ENCODE measurements around the gene PPIE. TPM values are rescaled to one million over a fixed set of nuclear protein-coding genes. Genes with fewer than 3 reads are reported as not detected.

The PPIE gene
- total and polyA plus RNA-seq, 2 of the 8 experiments (the other 6 are each of a cell fraction or from before 2014, with no cell fraction given) = 38.9 to 56.1 TPM

- FAIRE-seq = no peak
- Histone ChIP-seq H3K79me1 (ENCODE audit: low read depth, low read length) (no peaks in the 10 kb centered on the region), H3K4ac (replicated peaks; ENCODE audit: insufficient read length, low read depth, low read length) (no peak overlapping the region), H2AK5ac (ENCODE audit: low read depth, low read length) (no peak overlapping the region), H4K91ac (replicated peaks; ENCODE audit: insufficient read length, low read length) (no peak overlapping the region), H4K5ac (ENCODE audit: insufficient read length, low read depth, low read length) (no peak overlapping the region), H2BK120ac (replicated peaks; ENCODE audit: low read depth, low read length) (no peak overlapping the region), H3K14ac (ENCODE audit: insufficient read length) (no peak overlapping the region), H2AFZ (ENCODE audit: low read length) (no peak overlapping the region), H3K4me2 (ENCODE audit: insufficient read depth in 1 of 2, low read depth in 2 of 2, low read length in 2 of 2) (no peak overlapping the region), H3K4me3 (ENCODE audit: extremely low read depth in 1 of 4, insufficient read depth in 2 of 4, low read depth in 3 of 4, low read length in 4 of 4) (no peak overlapping the region), H3K56ac (replicated peaks; ENCODE audit: insufficient read length, low read depth, low read length) (no peak overlapping the region), H3K18ac (ENCODE audit: extremely low read depth, low read length) (no peak overlapping the region), H3K23me2 (ENCODE audit: low read depth, low read length) (no peaks in the 10 kb centered on the region), H3K27me3 (replicated peaks in 1 of 4; ENCODE audit: control insufficient read depth in 3 of 4, extremely low read depth in 1 of 4, insufficient read depth in 3 of 4, low read length in 3 of 4) (no peaks in the 10 kb centered on the region), H4K8ac (ENCODE audit: extremely low read depth, insufficient read depth, low read length) (no peak overlapping the region), H2BK5ac (ENCODE audit: low read depth, low read length) (no peak overlapping the region), H2BK15ac (ENCODE audit: low read length) (no peak overlapping the region), H2BK20ac (ENCODE audit: low read length) (no peak overlapping the region), H2BK12ac (ENCODE audit: low read depth, low read length) (no peak overlapping the region), H3K4me1 (replicated peaks in 1 of 4; ENCODE audit: control insufficient read depth in 3 of 4, insufficient read depth in 4 of 4, low read length in 3 of 4) (peaks cover 0 to 2% (median 0%) of the 10 kb centered on the region in 4 experiments; a peak in 2 of 7 replicates), H4K20me1 (replicated peaks in 1 of 2; ENCODE audit: control insufficient read depth in 1 of 2, insufficient read depth in 2 of 2, low read length in 2 of 2) (no peaks in the 10 kb centered on the region), H3K79me2 (ENCODE audit: control insufficient read depth in 1 of 2, insufficient read depth in 2 of 2, low read length in 2 of 2) (no peaks in the 10 kb centered on the region), H3K9ac (replicated peaks in 1 of 4; ENCODE audit: extremely low read depth in 1 of 4, low read depth in 3 of 4, low read length in 3 of 4) (no peak overlapping the region), H3K36me3 (ENCODE audit: control insufficient read depth in 2 of 4, insufficient read depth in 4 of 4, low read length in 3 of 4) (no peaks in the 10 kb centered on the region), H3K9me3 (ENCODE audit: insufficient read depth in 2 of 2, low read depth in 1 of 2, low read length in 1 of 2) (peaks cover 0 to 9% of the 10 kb centered on the region in 2 experiments; a peak in 1 of 4 replicates), H3K27ac (ENCODE audit: low read depth, low read length) (no peak overlapping the region), H3K23ac (ENCODE audit: insufficient read length) (no peak overlapping the region)
- DNase-seq (ENCODE audit: low read depth in 1 of 2, low spot score in 2 of 2) = no peak
- WGBS, 2 experiments (ENCODE audit: extremely low coverage in 1 of 2, insufficient coverage in 1 of 2, insufficient read length in 1 of 2, insufficient replicate concordance in 2 of 2, low coverage in 1 of 2, low lambda C conversion rate in 2 of 2, missing lambda C conversion rate in 1 of 2) = 92% methylated on average over 6 of the region's 8 CpGs; no CpG with 5 or more reads in 1 of the 2 experiments
- TF ChIP-seq SIN3A (conservative IDR thresholded peaks at IDR 0.05 in 1 of 2, IDR thresholded peaks at IDR 0.05 in 1 of 2; ENCODE audit: low read depth in 1 of 2, low read length in 2 of 2) = no peak
- TF ChIP-seq SP2 (IDR thresholded peaks at IDR 0.05; ENCODE audit: low read length) = no peak
- TF ChIP-seq KDM4A (IDR thresholded peaks at IDR 0.05; ENCODE audit: low read depth, low read length, severe bottlenecking) = no peak
- TF ChIP-seq GABPA (IDR thresholded peaks at IDR 0.05; ENCODE audit: borderline replicate concordance, insufficient read depth, low read length) = no peak
- TF ChIP-seq EZH2 (IDR thresholded peaks at IDR 0.05; ENCODE audit: low read depth, low read length, severe bottlenecking) = no peak
- TF ChIP-seq CEBPB (IDR thresholded peaks at IDR 0.05; ENCODE audit: low read depth, low read length) = no peak
- ChIA-PET POLR2A (ENCODE audit: partially characterized antibody) (no interaction called here), CTCF (ENCODE audit: partially characterized antibody) (no interaction called here)
Observed at GRCh38 chr1:39808784-39809517, 70.3 kb downstream of the PPIE start.
